GM06990 (cell line): ENCODE data around the gene TPRG1.

Experiments
- DNase-seq: peaks from one replicate; pipeline ENCODE4 v3.0.0-alpha.2; 2011; ENCODE audit not compliant: insufficient read length; ENCODE audit errors: extremely low read depth
- H3K27me3 ChIP-seq: replicated peaks from 2 replicates; pipeline ENCODE4 v1.6.0; 2011; ENCODE audit warnings: low read length; ENCODE audit not compliant: control insufficient read depth, insufficient read depth
- H3K36me3 ChIP-seq: 2 replicates; pipeline ENCODE4 v1.5.1; 2011; ENCODE audit warnings: low read length; ENCODE audit not compliant: control insufficient read depth, insufficient read depth
- H3K4me3 ChIP-seq: replicated peaks from 2 replicates; pipeline ENCODE4 v1.5.1; 2011; ENCODE audit warnings: low read depth, mild to moderate bottlenecking, control low read depth, low read length
- TF ChIP-seq, protein P1 (sequence below): IDR thresholded peaks from 2 replicates; pipeline ENCODE4 v1.5.1; 2011; ENCODE audit warnings: low read length, control low read depth, mild to moderate bottlenecking, inconsistent platforms; ENCODE audit not compliant: insufficient read depth, poor library complexity, severe bottlenecking

TPRG1 gene

DNA sequence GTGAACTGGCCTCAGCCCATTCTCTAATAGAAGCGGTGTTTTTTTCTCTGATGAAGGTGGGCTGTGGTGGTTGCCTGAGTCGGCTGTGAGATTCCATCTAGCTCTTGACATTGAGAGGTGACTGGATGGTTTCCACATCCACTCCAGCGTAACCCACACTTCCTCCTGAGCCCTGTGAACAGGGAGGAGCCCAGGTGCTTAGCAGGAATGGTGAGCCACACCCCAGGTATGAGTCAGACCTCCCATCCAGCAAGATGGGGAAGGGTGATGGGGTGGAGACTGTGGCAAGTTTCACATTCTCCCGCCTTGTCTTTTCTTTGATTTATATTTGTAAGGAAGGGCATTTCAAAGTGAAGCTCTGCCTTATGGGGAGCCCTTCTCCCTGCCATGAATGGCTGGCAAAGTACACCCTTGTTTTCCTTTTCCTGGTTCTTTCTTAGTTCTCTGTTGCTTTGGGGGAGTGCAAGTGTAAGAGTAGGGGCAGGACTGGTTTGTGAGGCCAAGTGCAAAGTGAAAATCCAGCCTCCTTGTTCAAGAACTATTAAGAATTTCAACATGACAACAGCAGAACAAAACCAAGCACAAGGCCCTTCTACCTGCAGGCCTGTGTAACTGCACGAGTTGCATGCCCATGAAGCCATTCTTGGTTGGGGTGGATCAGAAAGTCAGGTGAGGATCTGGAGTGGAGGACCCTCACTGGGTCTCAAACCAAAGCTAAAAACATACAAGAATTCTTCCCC, 4.6 kb upstream of the TPRG1 start:
- DNase-seq, result no peak
- Histone ChIP-seq H3K27me3 (no peaks in the 10 kb centered on the region), H3K36me3 (no peaks in the 10 kb centered on the region), H3K4me3 (no peak overlapping the region)
- TF ChIP-seq, protein P1, sequence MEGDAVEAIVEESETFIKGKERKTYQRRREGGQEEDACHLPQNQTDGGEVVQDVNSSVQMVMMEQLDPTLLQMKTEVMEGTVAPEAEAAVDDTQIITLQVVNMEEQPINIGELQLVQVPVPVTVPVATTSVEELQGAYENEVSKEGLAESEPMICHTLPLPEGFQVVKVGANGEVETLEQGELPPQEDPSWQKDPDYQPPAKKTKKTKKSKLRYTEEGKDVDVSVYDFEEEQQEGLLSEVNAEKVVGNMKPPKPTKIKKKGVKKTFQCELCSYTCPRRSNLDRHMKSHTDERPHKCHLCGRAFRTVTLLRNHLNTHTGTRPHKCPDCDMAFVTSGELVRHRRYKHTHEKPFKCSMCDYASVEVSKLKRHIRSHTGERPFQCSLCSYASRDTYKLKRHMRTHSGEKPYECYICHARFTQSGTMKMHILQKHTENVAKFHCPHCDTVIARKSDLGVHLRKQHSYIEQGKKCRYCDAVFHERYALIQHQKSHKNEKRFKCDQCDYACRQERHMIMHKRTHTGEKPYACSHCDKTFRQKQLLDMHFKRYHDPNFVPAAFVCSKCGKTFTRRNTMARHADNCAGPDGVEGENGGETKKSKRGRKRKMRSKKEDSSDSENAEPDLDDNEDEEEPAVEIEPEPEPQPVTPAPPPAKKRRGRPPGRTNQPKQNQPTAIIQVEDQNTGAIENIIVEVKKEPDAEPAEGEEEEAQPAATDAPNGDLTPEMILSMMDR, result no peak

DNA sequence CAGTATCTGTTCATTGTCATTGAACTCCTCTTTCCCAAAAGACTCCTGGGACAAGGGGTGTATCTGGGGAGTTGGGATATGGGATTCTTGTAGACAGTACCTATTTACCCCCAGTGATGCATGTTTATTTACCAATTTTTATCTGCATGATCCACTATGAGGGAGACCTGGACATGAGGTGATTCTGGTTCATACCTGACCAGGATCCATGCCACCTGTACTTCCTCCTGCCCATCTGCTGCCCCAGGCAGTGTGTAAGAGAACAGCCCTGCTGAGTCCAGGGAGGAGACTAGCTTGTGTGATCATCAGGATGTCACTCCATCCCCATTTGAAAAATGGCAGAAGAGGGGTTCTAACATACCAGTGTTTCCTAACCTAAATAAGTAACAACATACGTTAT, 3.1 kb upstream of the TPRG1 start:
- no peaks in the 10 kb centered on the region for H3K27me3 ChIP-seq
- TF ChIP-seq, protein P1, result no peak
- H3K36me3 ChIP-seq, result no peaks in the 10 kb centered on the region
- no peak overlapping the region for H3K4me3 ChIP-seq
- no peak for DNase-seq

DNA sequence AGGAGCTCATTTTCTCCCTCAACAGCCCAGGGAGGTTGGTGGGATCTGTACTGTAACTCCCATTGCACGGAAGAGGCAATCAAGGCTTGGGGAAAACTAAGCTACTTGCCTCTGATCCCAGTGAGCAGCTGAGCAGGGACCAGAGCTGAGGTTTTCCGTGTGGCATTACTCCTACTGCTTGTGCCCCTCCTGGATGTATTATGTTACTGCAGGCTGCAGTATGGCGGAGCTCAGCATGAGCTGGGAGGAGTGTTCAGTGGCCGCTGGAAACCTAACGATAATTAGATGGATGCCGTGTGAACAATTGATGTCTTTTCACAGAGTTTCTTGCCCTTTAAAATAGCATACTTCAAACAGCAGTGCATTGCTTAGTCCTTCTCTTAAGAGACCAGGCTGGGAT, 2.0 kb upstream of the TPRG1 start:
- no peak for DNase-seq
- TF ChIP-seq, protein P1, result no peak
- H3K36me3 ChIP-seq, result no peaks in the 10 kb centered on the region
- H3K4me3 ChIP-seq, result no peak overlapping the region
- no peaks in the 10 kb centered on the region for H3K27me3 ChIP-seq

DNA sequence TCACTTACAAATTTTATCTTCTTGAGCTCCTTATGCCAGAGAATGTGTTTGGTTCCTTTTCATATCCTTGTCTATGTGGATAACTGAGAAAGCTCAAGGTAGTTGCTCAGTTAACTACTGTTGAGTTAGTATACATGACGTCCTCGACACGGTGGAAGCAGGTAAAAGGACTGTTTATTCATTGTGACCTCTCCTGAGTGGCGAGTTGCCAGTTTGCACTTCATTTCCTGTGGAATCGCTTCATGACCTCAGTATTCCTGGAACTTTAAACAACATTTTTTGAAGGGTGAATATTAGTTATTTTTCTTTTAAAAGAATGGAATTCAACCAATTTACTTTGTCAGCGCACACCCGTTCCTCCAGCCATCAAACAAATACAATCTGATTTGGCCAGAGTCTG, 1.2 kb upstream of the TPRG1 start:
- no peaks in the 10 kb centered on the region for H3K27me3 ChIP-seq
- no peaks in the 10 kb centered on the region for H3K36me3 ChIP-seq
- DNase-seq, result no peak
- TF ChIP-seq, protein P1, result no peak
- H3K4me3 ChIP-seq, result no peak overlapping the region

DNA sequence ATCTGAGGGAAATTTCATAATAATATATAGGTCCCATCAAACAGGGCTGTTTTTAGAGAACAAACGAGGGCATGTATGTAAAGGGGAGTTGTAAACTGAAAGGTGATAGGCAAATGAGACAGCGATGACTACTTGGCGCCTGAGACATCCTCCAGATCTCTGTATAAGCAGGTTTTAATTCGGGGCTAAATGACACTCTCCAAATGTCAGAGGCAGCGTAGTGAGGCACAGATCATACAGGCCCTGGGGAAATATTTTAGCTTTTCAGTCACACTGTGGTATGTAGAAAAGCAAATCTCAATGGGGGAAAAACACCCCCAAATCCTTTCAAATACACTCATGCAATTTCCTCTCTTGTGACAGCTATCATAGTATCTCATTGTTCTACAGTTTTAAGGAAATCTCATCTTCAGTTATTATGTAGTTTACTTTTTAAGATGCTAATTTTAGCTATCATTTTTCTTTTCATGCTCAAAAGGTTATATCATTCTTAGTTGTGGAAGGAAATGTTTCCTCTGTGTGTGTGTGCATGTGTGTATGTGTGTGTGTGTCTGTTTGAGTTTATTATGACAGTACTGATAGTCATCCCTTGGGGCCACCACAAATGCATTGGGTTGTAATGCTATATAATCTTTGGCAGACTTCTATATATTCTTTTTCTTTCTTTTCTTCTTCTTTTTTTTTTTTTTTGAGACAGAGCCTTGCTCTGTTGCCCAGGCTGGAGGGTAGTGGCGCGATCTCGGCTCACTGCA, 1.1 kb downstream of the TPRG1 start:
- DNase-seq, result no peak
- Histone ChIP-seq H3K4me3 (no peak overlapping the region), H3K36me3 (no peaks in the 10 kb centered on the region), H3K27me3 (no peaks in the 10 kb centered on the region; the same call in 1 of the 2 replicates)
- TF ChIP-seq, protein P1, result no peak
